AML-193 (cell line): ENCODE results near the gene DDR1.
A peak's percentile ranks its signal among the peaks of the same experiment; 100 is the strongest.
"Not testable (repeated sequence)": the region's sequence is repeated elsewhere in the genome, so short reads cannot be mapped to it uniquely, and the experiment has no call there.

Source experiments
- DNase-seq, 2 experiments: peaks; one replicate each; lab custom pipeline; 2025; lab: John Stamatoyannopoulos, UW

Gene DDR1

GRCh38 chr6:30894381-30894780 lies 10.1 kb downstream of the DDR1 start:
- DNase-seq: no peak

GRCh38 chr6:30894935-30895334 lies 10.6 kb downstream of the DDR1 start:
- DNase-seq: no peak

GRCh38 chr6:30895343-30895742 lies 11.0 kb downstream of the DDR1 start:
- no peak for DNase-seq

- no peak for DNase-seq
These were observed 12.2 kb downstream of the DDR1 start for GRCh38 chr6:30896541-30896940.

GRCh38 chr6:30897882-30898281 lies 13.6 kb downstream of the DDR1 start:
- no peak for DNase-seq

- DNase-seq: no peak
These were observed 14.5 kb downstream of the DDR1 start for GRCh38 chr6:30898750-30899360.

- no peak for DNase-seq
These were observed 16.6 kb downstream of the DDR1 start for GRCh38 chr6:30900863-30901417.

GRCh38 chr6:30901436-30901835 lies 17.1 kb downstream of the DDR1 start:
- no peak for DNase-seq

GRCh38 chr6:30902196-30902595 lies 17.9 kb downstream of the DDR1 start:
- not testable (repeated sequence) for DNase-seq

- DNase-seq: no peak
These were observed 18.4 kb downstream of the DDR1 start for GRCh38 chr6:30902709-30903108.

GRCh38 chr6:30903236-30903635 lies 18.9 kb downstream of the DDR1 start:
- DNase-seq: no peak

- not testable (repeated sequence) for DNase-seq
These were observed 23.0 kb downstream of the DDR1 start for GRCh38 chr6:30907290-30907757.

- DNase-seq: peak; percentile 99
These were observed 23.7 kb downstream of the DDR1 start, which contains the start of gene GTF2H4 for GRCh38 chr6:30907758-30908591. Gene GTF2H4, plus strand, starts transcription at chr6:30908207.

- no peak for DNase-seq
These were observed 24.4 kb downstream of the DDR1 start for GRCh38 chr6:30908700-30909099.

GRCh38 chr6:30910473-30910872 lies 26.2 kb downstream of the DDR1 start:
- not testable (repeated sequence) for DNase-seq

- no peak for DNase-seq
These were observed 28.6 kb downstream of the DDR1 start for GRCh38 chr6:30912746-30913520.

GRCh38 chr6:30913721-30914075 lies 29.4 kb downstream of the DDR1 start:
- DNase-seq: no peak

- DNase-seq: peak; percentile 84 to 90
These were observed 29.9 kb downstream of the DDR1 start, which contains the start of gene VARS2 for GRCh38 chr6:30914076-30914853. Gene VARS2, plus strand, starts transcription at chr6:30914238. Its CDS starts 599 bp downstream, at chr6:30914837.

- DNase-seq: no peak
These were observed 30.7 kb downstream of the DDR1 start for GRCh38 chr6:30914854-30915590.

GRCh38 chr6:30915591-30915946 lies 31.2 kb downstream of the DDR1 start:
- peak; percentile 69 to 78 for DNase-seq

GRCh38 chr6:30917041-30917440 lies 32.7 kb downstream of the DDR1 start:
- DNase-seq: no peak
